ENCODE data around the gene PLCL2. TPM values are rescaled to one million over a fixed set of nuclear protein-coding genes. Genes with fewer than 3 reads are reported as not detected.

PLCL2 gene
- total and polyA plus RNA-seq, 10 of the 15 experiments (the other 5 are each of a cell fraction or from before 2014, with no cell fraction given) = 7.5 to 37.3 (median 21.7) TPM

GRCh38 chr3:16839271-16840100 is 45.3 kb upstream of the PLCL2 start:
- Histone ChIP-seq H3K4me1 (ENCODE audit: control insufficient read depth, insufficient read depth, low read length) (peaks cover 47% of the 10 kb centered on the region), H3K36me3 (ENCODE audit: control insufficient read depth in 2 of 2, insufficient read depth in 2 of 2, low read length in 1 of 2) (no peaks in the 10 kb centered on the region), H2AFZ (ENCODE audit: control insufficient read depth, low read depth, low read length) (no peak overlapping the region; the same call in 1 of the 2 replicates), H3K9me3 (replicated peaks; ENCODE audit: control insufficient read depth, insufficient read depth, low read length) (no peaks in the 10 kb centered on the region; the same call in 2 of the 3 replicates), H3K4me3 (no peak overlapping the region), H3K27me3 (replicated peaks in 1 of 2; ENCODE audit: control insufficient read depth in 2 of 2, insufficient read depth in 2 of 2, low read length in 1 of 2) (no peaks in the 10 kb centered on the region), H3K79me2 (ENCODE audit: control insufficient read depth, insufficient read depth, low read length) (no peaks in the 10 kb centered on the region), H3K27ac (ENCODE audit: control insufficient read depth, insufficient read depth) (no peak overlapping the region), H3K9ac (ENCODE audit: control insufficient read depth, insufficient read depth, low read length) (no peak overlapping the region), H3K4me2 (ENCODE audit: control insufficient read depth, insufficient read depth) (no peak overlapping the region), H4K20me1 (ENCODE audit: control insufficient read depth, insufficient read depth) (no peaks in the 10 kb centered on the region)
- no TSS peak for BruUV-seq (replicated peaks)
- ChIA-PET RAD21 (ENCODE audit: unreplicated experiment) (interaction anchor here (1.0 to 3.7 kb wide), 3 partner anchors 46 to 341 kb away, joined by 3 to 33 read pairs (median 3); partner anchors contain the start of gene PLCL2), SMC1A (ENCODE audit: uncharacterized antibody, unreplicated experiment) (interaction anchor here (0.7 to 4.2 kb wide), 12 partner anchors 10 to 349 kb away, joined by 3 to 32 read pairs (median 6); no protein-coding TSS in a partner anchor), CTCF (interaction anchor here (0.5 to 3.3 kb wide), 6 partner anchors 9 to 189 kb away, joined by 3 to 19 read pairs (median 6); partner anchors contain the start of gene PLCL2), POLR2A (interaction anchor here (1.2 kb wide), 1 partner anchor 11 kb away, joined by 3 read pairs; no protein-coding TSS in a partner anchor)
- WGBS (ENCODE audit: insufficient coverage, insufficient replicate concordance, low lambda C conversion rate, missing lambda C conversion rate) = 88% methylated on average over 10 of the region's 10 CpGs
- no peak for ATAC-seq
- no peak for DNase-seq (ENCODE audit: low read depth, low spot score)
- intact Hi-C loops (cut with micrococcal nuclease; ENCODE audit: unreplicated experiment) (loop anchor here (5.0 kb wide), 1 partner anchor 237 kb away; no protein-coding TSS in a partner anchor), in situ Hi-C loops (cut with MboI) (no loop called here)
- no peak for FAIRE-seq
- no peak for TF ChIP-seq FOXK2 (IDR thresholded peaks at IDR 0.05)
- TF ChIP-seq YY1 (IDR thresholded peaks at IDR 0.05; ENCODE audit: low read depth, low read length) = no peak
- no peak for TF ChIP-seq ETV6 (conservative IDR thresholded peaks at IDR 0.05 in 1 of 2, IDR thresholded peaks at IDR 0.05 in 1 of 2; ENCODE audit: borderline replicate concordance in 1 of 2, low read depth in 1 of 2)
- TF ChIP-seq GATAD2B (conservative IDR thresholded peaks at IDR 0.05; ENCODE audit: low read depth) = no peak
- no peak for TF ChIP-seq NKRF (conservative IDR thresholded peaks at IDR 0.05)
- TF ChIP-seq HCFC1 (IDR thresholded peaks at IDR 0.05; ENCODE audit: low read length) = no peak
- TF ChIP-seq MLLT1 (IDR thresholded peaks at IDR 0.05) = no peak

Data from GM12878 (cell line).